Cortex of kidney (tissue), 1 donor: Measurements from ENCODE around the gene NOL8.

Experiments
- DNase-seq: peaks from one replicate; lab custom pipeline; 2025; lab: John Stamatoyannopoulos, UW

NOL8 gene

DNA sequence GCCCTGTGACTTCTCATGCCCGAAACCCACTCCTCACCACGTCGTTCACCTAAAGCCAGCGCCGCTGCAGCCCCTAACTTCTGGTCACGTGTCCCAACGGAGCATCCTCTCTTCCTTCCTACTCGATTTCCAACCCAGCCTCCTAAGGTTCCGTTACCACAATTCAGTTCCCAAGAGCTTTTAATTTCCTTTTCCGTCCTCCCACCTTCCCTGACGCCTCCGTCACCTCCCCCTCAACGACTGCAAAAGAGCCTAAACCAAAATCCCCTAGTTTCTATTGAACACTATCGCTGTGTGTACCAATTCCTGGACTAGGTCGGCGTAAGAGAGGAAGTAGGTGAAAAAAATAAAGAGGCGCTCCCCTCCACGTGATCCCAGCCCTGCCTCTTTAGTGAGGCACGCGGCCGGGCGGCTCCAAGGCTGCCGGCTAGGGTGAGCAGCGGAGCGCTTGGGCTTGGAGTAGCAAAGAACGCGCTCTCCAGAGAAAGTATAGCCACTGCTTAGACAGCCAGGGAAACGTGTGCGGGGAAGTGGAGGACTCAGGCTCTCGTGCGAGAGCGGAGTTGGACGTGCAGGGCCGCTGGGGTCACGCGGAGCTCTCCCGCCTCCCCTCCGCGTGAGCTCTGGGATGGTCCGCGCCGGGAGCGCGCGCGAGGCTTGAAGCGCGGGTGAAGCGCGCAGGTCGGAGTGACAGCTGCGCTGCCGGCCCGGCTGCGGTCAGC, at the start of gene NOL8, which contains the start of gene CENPP:
TSS of gene NOL8 (minus strand) at position 82 of the 722 bp plus-strand sequence. CDS start 1,189 bp downstream, outside the sequence.
TSS of gene CENPP (plus strand) at position 685 of the 722 bp plus-strand sequence.
- DNase-seq = peak; percentile 72

DNA sequence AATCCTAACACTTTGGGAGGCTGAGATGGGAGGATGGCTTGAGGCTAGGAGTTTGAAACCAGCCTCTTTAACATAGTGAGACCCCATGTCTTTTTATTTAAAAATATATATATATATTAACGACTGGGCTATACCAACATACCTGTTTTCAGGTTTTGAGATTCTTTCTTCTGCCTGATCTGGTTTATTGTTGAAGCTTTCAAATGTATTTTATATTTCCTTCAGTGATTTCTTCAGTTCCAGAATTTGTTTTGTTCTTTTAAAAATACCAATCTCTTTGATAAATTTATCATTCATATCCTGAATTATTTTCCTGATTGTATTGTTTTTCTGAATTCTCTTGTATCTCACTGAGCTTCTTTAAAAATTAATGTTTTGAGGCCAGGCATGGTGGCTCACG, 48.0 kb upstream of the NOL8 start:
- DNase-seq = no peak

DNA sequence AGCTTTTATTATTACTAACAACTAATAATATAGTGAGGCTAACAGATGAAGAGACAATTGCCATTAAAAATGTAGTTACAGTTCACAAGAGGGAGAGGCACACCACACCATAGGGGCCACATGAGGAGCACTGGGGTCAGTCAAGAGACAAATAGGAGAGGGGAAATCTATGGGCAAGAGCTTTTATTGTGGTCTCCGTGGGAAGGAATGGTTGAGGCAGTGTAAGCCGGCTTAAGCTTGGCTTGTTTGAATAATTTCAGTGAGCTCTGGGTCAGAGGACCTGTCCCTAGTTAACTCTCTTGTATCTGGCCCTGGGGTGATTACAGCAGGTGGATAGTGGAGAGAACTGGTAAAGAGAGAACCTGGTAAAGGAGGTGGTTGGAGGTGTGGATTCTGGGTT, 43.9 kb upstream of the NOL8 start:
- DNase-seq = no peak

DNA sequence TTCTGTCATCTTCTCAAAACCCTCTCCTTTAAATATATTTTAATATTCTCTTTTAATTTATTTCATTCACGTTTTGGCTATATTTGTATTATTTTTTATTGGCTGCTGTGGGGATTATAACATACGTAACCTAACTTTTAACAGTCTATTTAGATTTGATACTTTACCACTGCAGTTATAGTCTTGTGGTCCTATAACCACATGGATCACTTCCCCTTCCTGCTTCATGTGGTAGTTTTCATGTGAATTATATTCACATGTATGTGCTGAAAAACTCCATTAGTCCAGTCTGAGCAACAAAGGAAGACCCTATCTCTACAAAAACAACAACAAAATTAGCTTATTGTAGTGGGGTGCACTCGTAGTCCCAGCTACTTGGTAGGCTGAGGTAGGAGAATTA, 34.9 kb upstream of the NOL8 start:
- no peak for DNase-seq

DNA sequence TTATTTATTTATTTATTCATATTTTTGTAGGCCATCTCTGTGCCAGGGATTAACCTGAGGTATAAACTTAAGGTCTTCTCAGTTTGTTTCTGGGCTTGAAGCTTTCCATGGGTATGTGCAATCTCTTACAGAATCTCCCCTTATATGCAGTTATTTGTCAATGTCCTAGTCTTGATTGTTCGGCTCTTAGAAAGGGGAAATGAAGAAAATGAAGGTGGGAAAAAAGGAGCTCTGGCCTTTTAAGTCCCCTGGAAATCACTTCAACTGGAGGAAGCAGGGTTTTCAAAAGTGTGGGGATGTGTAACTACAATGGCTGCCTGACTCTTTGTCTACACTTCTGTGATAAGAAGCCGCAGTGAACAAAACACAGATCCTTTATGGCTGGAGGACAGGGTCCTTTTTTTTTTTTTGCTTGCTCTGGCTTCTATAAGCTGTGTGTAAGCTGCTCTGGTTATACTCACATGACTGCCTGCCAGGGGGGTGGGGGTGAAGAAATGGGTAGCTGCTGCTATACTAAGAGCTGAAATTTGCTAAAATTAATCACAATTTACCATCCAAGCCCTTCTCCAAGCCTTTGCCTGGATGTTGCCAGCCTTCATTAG, 34.3 kb upstream of the NOL8 start:
- no peak for DNase-seq

DNA sequence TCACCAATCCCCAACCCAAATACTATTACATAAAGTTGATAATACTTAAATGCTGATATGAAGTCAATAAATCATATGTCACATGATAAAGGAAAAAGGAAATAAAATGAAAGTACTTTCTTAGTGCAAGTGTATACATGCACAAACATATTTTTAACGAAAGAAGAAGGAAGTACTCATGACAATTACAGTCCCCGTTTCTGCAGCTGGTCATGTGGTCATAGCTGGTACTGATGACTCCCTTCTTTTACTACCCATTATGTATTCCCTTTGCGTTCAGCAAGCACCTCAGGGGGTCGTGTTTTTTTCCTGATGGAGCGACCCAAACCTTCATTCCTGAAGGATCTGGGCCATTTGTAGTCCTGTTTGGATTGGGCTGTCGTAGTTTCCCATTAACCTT, 27.9 kb upstream of the NOL8 start:
- DNase-seq = no peak

DNA sequence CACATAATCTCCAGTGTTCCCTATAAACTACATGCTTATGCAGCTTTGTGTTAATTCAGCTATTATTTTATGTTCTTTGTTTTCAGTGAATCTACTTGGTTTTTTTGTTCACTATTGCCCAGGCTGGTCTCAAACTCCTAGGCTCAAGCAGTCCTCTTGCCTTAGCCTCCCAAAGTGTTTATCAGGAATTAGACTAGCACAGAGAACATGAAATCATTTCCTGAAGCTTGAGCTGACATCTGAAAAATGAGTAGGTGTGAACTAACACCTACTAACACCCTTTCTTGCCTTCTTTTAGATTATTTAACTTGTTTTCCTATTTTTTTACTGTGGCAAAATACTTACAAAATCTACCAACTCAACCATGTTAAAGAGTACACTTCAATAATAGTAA, 25.6 kb upstream of the NOL8 start:
- no peak for DNase-seq

DNA sequence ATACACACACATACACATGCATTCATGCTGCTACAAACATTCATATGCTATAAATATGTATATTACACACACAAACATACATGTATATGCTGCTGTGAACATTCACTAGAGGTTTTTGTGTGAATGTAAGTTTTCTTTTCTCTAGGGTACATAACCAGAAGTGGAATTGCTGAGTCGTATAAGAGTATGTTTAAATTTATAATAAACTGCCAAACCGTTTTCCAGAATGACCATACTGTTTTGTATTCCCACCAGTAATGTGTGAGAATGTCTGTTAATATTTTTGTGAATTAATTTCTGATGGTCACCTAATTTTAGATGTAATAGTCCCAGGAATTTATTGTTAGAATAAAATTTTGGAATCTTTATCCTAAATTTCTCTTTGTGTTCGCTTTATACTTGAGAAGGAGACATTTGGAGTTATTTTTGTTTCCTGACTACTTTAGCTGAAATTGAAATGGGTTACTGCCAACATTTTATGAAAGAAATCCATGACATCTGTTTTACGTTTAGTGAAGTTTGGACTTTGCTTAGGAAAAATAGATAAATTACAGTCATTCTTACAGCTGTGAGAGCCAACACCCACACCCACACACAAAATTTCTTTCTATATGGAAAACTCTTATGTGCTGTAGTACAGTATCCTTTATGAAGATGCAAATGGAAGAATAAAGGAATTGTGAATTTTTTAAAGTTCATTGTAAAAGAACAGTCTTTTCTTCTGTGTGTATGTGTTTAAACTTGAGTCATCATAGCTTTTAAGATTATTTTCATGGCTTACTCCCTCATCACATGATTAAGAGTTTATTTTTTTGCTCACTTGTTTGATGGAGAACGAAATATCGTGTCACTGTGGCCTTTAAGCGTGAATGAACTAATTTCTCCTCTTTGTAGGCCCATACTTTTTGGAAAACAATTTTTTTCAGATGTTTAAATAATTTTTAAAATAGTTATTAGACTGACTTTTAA, 24.9 kb upstream of the NOL8 start:
- DNase-seq = no peak

DNA sequence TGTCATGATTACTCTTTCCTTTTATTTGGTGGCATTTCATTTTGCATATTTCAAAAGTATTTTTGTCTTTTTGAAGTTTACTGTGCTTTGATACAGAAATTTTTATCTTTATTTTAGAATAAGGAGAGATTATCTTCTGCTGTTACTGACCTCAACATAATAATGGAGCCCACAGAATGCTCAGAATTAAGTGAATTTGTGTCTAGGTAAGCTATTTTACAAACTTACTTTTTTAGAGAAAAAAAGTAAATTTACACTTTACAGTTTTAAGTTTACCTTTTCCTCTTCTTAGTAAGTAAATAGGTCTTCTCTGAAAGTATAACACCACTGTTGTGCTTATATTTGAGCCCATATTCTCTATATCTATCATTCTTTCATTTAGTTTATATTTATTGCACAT, 20.4 kb upstream of the NOL8 start:
- DNase-seq = no peak

DNA sequence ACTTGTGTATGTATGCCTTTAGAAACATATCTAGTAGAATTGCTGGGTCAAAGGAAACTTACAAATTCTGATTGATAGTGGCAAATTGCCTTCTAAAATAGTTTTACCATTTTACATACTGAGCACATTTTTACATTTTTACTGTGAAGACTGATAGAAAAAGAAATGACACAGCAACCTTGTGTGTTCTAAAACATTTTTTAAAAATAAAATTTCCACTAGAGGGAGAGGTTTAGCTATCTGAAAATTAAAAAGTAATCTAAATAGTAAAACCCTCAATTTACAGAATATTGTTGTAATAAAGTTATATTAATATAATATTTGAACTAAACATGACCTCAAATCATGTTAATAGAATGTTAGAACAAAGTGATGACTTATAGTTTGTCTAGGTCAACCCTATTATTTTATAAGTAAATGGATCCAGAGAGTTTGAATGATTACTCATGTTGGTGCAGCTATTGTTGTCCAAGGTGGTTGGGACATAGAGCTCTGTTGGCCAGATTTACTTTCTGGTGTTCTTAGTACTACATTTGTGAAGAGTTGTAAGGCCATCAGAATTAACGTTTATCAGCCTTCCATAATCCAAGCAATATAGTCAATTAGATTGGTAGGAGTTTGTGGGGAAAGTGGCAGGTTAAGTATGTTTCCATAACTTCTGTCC, 17.8 kb upstream of the NOL8 start:
- no peak for DNase-seq

DNA sequence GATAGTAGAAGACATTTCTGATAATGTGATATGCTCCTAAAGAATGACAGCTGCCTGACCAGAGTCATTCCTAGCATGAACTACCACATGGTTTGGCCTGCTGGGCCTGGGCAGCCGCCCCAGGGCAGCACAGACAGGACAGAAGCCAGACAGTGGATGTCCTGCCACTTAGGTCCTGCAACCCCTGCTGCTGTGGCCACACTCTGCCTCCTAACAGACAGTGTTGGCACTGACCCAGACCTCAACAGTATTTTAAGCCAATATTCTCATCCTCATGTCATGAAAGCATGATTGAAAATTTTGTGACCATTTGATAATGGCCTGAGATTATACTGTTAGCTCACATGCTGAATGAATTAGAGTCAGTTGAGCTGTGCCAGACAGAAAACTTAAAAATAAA, 16.4 kb upstream of the NOL8 start:
- no peak for DNase-seq

DNA sequence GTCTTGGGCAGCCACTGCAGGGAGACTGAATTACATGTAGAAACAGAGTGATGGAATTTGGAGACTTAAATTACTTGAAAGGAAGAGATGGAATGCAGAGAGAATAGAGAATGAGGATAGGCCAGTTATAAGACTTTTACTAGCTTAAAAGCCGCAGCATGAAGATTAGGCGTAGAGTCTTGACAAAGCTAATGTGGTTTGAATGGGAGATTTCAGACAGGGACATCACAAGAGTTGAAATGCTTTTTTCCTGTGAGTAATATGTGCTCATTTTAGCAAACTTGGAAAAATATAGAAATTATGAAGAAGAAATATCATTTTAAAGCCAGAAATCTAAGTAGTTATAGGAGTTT, 8.1 kb upstream of the NOL8 start:
- no peak for DNase-seq

DNA sequence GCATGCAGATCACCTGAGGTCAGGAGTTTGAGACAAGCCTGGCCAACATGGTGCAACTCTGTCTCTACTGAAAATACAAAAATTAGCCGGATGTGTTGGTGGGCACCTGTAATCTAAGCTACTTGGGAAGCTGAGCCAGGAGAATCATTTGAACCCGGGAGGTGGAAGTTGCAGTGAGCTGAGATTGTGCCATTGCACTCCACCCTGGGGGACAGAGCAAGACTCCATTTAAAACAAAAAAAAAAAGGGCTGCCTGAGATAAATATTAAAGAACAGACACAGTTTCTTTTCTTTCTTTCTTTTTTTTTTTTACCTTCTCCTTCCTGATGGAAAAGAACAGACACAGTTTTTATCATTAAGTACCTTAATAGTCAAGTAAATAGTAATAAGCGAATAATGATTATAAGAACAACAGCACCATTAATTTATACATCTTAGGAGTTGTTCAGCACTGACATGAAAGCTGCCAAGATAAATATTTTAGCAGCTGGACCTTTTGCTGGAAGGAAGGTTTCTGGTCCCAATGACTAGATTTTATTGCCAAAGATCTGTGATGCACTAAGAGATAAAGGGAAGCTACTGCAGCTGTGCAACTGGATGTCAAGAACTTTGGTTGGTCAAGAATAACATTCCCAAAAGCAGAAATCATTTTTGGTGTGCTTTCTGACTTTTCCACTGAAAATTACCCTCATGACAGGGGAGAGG, 7.6 kb upstream of the NOL8 start:
- DNase-seq = no peak

DNA sequence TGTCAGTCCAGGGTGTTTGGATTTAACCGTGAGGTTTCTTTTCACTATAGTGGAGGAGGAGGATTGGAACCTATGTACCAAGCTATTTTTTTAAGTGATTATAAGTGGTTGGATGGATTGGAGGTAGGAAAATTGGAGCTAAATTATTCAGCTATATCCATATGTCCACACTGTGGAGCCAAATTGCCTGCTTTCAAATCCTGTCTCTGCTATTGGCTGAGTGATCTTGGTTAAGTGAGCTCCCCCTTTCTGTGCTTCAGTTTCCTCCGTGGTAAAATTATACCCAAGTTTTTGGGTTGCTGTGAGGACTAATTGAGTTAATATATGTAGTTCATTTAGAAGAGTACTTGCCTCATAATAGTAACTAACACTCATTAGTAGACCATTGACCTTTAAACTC, 3.1 kb upstream of the NOL8 start:
- no peak for DNase-seq

DNA sequence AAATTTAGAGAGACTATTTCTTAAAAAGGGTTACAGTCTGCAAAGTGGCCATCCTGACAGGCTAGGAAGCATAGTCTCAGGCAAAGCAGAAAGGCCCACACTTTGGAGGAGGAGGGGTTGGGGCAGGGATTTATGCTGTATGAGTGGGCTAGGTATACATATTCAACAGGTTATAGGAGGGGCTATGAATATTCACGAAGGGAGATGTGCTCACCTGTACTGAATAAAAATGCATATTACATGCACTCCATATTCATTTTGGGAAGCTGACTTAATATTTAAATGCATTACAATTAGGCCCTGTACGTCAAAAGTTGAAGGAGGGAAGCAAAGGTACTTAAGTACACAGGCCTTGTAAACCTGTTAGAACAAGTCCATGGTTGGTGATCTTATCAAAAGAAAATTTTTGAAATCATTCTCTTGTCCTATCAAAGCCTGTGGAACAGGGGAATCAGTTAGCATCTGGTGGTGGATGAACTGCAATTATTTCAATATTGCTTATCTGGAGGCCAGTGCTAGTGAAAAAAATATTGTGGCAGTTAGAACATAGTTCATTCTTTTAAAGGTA, 2.2 kb upstream of the NOL8 start:
- no peak for DNase-seq

DNA sequence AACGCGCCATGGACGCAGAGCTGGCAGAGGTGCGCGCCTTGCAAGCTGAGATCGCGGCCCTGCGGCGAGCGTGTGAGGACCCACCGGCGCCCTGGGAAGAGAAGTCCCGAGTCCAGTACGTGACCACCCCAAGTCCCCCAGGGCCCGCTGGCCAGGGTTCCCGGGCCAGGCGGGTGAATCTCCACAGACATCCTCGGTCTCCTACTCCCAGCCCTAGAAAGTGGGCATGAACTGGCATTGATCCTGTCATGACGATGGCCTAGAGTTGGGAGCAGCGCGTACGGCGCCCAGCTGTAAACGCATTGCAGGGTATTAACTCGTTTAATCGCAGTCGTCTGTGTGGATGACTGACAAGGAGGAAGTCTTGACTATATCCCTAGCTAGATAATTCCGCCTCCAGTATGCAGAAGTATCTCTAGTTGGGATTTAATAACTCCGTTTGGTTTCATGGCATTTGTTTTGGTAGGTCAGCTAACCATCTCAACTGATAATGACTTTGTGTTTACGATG, 896 bp upstream of the NOL8 start:
- no peak for DNase-seq

DNA sequence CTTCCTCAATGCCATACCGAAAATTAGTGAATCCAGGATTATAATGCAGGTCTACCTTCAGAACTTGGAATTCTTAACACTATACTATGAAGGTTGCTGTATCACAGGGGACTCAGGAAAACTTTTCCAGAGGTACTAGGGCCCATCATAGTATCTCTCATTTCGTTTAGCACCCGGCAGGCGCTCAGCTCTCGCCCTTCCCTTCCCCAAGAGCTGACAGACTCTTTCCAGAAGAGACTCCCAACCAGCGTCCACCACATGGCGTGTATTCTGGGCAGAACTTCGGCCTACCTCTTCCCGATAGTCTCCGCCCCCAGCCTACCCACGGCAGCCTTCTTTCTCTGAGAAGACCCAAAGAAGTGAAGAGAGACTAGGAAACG, 271 bp downstream of the NOL8 start:
- no peak for DNase-seq

DNA sequence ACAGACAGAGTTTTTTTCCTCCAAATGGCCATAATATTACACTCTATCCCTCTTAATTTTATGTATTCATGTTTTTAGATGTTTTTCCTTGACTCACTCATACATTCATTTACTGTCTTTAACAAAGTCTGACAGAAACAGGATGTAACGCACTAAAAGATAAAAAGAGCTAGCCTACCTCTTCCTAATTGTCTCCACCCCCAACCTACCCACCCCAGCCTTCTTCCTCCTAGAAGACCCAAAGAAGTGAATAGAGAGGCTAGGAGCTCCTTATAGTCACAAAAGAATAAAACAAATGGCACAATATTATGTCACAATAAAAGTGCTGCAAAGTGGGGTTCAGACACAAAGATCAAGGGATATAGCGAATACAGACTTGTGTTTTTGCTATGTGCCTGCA, 719 bp downstream of the NOL8 start:
- no peak for DNase-seq

DNA sequence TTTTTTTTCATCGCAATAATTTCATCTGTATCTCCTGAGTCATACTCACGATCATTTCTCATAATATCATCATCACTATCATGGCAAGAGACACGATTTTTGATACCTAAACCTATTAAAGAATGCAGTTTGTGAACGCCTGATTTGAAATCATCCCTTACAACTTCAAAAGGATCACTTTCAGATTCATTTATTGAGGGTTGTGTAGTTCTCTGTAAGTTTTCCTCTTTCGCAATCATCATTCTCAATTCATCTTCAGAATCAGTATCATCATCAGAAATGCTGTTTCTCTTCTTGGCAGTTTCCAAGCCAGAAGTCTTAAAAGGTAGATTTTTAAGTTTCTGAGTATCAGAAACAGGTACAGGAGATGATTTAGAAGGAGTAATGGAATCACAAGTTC, 9.7 kb downstream of the NOL8 start:
- no peak for DNase-seq

DNA sequence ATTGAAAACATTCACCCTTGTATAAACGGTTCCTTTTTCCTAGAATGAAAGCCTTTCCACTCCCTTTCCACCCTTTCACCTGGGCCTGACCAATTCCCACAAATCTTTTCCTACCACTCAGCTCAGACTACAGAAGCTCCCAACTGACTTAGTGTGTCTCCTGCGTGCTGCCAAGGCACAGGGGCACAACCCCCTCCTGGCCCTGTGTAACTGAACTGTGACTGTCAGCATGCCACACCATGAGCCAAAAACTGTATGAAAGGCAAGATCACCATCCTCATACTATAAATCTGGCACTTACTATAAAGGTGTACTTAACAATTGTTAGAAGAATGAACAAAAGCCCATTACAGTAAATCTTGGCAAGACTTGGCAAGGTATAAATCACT, 11.5 kb downstream of the NOL8 start:
- DNase-seq = no peak
